ENCODE measurements around the gene VWA5A. TPM values are rescaled to one million over a fixed set of nuclear protein-coding genes. Genes with fewer than 3 reads are reported as not detected.

VWA5A gene
- total RNA-seq, 1 donor from 2014 or later = 3.1 TPM

- no peaks in the 10 kb centered on the region for H3K36me3 Mint-ChIP-seq (ENCODE audit: low read depth)
- H3K27ac Mint-ChIP-seq (ENCODE audit: unreplicated experiment) = no peak overlapping the region
- no peak for DNase-seq (ENCODE audit: low spot score)
- H3K4me1 Mint-ChIP-seq (ENCODE audit: low read depth) = no peaks in the 10 kb centered on the region
- no peaks in the 10 kb centered on the region for H3K9me3 Mint-ChIP-seq (ENCODE audit: low read depth)
- H3K27me3 Mint-ChIP-seq (ENCODE audit: low read depth) = peaks cover 51% of the 10 kb centered on the region
- no peak for TF ChIP-seq CTCF (IDR thresholded peaks at IDR 0.05)
- no peak overlapping the region for H3K4me3 Mint-ChIP-seq (ENCODE audit: unreplicated experiment)
Observed at GRCh38 chr11:124109377-124109776, 5.9 kb upstream of the VWA5A start.

GRCh38 chr11:124110201-124110600, 5.0 kb upstream of the VWA5A start:
- no peaks in the 10 kb centered on the region for H3K36me3 Mint-ChIP-seq (ENCODE audit: low read depth)
- no peaks in the 10 kb centered on the region for H3K9me3 Mint-ChIP-seq (ENCODE audit: low read depth)
- peaks cover 44% of the 10 kb centered on the region for H3K27me3 Mint-ChIP-seq (ENCODE audit: low read depth)
- no peak overlapping the region for H3K27ac Mint-ChIP-seq (ENCODE audit: unreplicated experiment)
- peaks cover 6% of the 10 kb centered on the region for H3K4me1 Mint-ChIP-seq (ENCODE audit: low read depth)
- H3K4me3 Mint-ChIP-seq (ENCODE audit: unreplicated experiment) = no peak overlapping the region
- TF ChIP-seq CTCF (IDR thresholded peaks at IDR 0.05) = no peak
- DNase-seq (ENCODE audit: low spot score) = no peak

- Mint-ChIP-seq H3K9me3 (ENCODE audit: low read depth) (no peaks in the 10 kb centered on the region), H3K27me3 (ENCODE audit: low read depth) (peaks cover 19% of the 10 kb centered on the region), H3K4me3 (ENCODE audit: unreplicated experiment) (no peak overlapping the region), H3K36me3 (ENCODE audit: low read depth) (peaks cover under 1% of the 10 kb centered on the region), H3K27ac (ENCODE audit: unreplicated experiment) (no peak overlapping the region), H3K4me1 (ENCODE audit: low read depth) (peaks cover 19% of the 10 kb centered on the region)
- no peak for DNase-seq (ENCODE audit: low spot score)
- TF ChIP-seq CTCF (IDR thresholded peaks at IDR 0.05) = no peak
Observed at GRCh38 chr11:124113890-124114289, 1.4 kb upstream of the VWA5A start.

GRCh38 chr11:124115782-124116616, 749 bp downstream of the VWA5A start:
- DNase-seq (ENCODE audit: low spot score) = no peak
- H3K27me3 Mint-ChIP-seq (ENCODE audit: low read depth) = peaks cover 8% of the 10 kb centered on the region
- H3K9me3 Mint-ChIP-seq (ENCODE audit: low read depth) = no peaks in the 10 kb centered on the region
- no peak for TF ChIP-seq CTCF (IDR thresholded peaks at IDR 0.05)
- peaks cover 7% of the 10 kb centered on the region for H3K36me3 Mint-ChIP-seq (ENCODE audit: low read depth)
- H3K27ac Mint-ChIP-seq (ENCODE audit: unreplicated experiment) = no peak overlapping the region
- H3K4me3 Mint-ChIP-seq (ENCODE audit: unreplicated experiment) = peak overlapping the region; percentile 75
- peaks cover 19% of the 10 kb centered on the region for H3K4me1 Mint-ChIP-seq (ENCODE audit: low read depth)

GRCh38 chr11:124119103-124119502, 3.9 kb downstream of the VWA5A start:
- H3K36me3 Mint-ChIP-seq (ENCODE audit: low read depth) = peaks cover 14% of the 10 kb centered on the region
- no peak overlapping the region for H3K4me3 Mint-ChIP-seq (ENCODE audit: unreplicated experiment)
- peaks cover 19% of the 10 kb centered on the region for H3K4me1 Mint-ChIP-seq (ENCODE audit: low read depth)
- TF ChIP-seq CTCF (IDR thresholded peaks at IDR 0.05) = no peak
- no peak for DNase-seq (ENCODE audit: low spot score)
- no peaks in the 10 kb centered on the region for H3K27me3 Mint-ChIP-seq (ENCODE audit: low read depth)
- no peak overlapping the region for H3K27ac Mint-ChIP-seq (ENCODE audit: unreplicated experiment)
- no peaks in the 10 kb centered on the region for H3K9me3 Mint-ChIP-seq (ENCODE audit: low read depth)
